GM18517 (cell line): ENCODE measurements around the gene NFYC.
"Not testable (repeated sequence)": the region's sequence is repeated elsewhere in the genome, so short reads cannot be mapped to it uniquely, and the experiment has no call there.

ENCODE experiments used
- ATAC-seq: cut with Tn5 transposase; IDR thresholded peaks from one replicate; pipeline ENCODE4 v1.9.1; 2021; ENCODE audit warnings: mild to moderate bottlenecking, moderate library complexity; ENCODE audit not compliant: unreplicated experiment

Gene NFYC

DNA sequence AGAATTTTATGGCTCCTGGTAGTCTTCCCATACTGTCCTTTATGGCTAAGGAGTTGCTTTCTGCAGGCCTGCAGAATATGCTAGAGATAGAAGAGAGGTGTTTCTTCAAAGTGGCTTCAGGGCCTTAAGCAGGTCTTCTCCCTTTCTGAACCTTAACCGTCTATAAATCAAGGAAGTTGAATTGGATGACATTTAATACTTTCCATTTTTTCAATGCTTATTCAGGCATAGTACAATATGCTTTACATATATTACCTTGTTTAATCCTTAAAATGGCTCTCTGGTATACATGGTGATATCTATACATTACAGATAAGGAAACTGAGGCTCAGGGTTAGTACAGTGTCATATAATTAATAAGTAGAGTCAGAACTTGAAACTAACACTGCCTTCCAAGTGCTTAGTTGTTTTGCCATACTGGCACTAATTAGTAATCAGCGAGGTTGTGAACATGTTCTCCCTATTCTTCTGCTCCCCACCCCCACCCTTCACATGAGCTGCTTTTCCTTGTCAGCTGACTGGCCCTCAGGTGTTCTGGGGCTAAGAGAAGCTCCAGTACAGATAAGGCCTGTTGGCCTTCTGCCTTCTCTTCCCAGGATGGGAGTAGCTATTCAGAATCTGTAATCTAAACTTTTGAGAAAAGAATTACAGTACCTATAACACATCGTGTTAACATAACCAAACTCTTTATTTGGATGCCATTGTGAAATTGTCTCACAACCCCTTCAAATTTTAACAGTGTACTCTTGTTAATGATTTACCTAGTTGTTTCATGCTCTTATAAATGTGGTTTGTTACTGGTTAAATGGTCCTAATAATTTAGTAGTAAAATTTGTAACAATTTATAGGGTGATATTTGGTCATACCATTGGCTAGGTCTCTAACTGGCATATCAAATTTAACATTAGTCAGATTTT, 13.6 kb downstream of the NFYC start:
- no peak for ATAC-seq

GRCh38 chr1:40706626-40707025, 15.1 kb downstream of the NFYC start:
- no peak for ATAC-seq

DNA sequence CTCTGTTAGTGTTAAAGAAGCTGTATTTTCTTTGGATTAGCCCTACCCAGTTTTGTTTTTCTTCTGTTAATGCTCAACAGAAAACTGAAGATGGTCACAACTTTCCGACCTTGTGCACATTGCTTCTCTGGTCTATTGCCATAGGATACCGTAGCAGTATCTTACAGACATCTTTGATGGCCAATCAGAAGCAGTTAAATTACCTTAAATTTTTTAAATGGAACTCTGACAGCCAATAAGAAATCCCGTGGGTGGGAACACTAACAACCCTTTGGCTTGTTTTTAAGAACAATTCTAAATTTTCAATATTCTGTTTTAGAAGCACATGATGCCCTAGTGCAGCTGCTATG, 17.2 kb downstream of the NFYC start:
- ATAC-seq = peak; percentile 63

- ATAC-seq = peak; percentile 89
Observed at GRCh38 chr1:40709100-40709801, 17.7 kb downstream of the NFYC start.

DNA sequence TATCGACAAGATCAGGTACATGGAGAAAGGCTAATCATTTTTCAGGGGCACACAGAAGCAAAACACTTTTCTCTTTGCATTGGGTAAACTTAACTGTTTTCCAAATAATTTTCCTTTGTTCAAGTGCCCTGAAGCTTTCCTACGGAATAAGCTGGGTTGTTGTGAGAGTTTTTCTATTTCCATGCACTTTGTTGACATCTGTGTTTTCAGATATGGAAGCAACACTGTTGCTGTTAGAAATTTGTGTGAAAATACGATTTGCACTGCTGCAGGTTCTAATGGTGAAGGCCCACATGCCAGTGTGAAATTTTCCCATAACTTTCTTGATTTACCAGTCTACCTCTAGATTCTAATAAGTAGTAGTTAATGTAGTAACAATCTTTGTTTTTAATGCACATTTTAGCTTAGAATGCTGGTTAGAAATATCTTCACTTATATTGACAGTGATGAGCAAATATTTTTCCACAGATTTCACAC, 18.3 kb downstream of the NFYC start:
- ATAC-seq = no peak

DNA sequence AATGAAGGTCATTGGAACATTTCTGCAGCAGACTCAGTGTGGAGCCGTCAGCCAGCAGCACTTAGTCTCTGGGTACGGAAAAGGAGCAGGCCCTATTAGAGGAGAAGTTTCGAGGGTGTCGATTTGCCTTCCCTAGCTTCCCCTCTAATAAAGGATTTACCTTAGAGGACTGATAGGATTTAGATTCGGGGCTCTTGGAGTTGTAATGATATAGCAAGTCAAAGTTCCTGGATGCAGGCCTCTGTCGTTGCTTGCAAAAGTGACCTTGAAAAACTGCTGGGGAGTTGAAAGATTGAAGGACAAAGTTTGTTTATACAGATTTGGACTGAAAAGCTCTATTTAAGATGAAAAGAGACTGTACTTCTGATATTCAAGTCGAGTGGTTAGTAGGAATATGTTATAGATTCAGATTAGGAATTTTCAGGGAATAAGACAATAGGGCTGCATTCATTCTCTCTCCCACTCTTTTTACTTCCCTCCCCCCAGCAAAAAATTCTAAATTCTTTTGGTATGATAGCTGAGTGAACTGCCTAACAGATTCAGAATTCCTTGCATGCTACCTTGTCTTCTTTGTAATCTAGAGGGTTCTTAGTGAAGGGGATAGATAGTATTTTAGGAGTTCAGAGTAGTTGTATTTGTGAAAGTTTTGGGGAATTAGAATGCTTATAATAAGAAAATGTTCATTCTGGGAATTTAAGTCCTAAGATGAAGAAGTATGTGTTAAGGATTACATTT, 19.2 kb downstream of the NFYC start:
- no peak for ATAC-seq

DNA sequence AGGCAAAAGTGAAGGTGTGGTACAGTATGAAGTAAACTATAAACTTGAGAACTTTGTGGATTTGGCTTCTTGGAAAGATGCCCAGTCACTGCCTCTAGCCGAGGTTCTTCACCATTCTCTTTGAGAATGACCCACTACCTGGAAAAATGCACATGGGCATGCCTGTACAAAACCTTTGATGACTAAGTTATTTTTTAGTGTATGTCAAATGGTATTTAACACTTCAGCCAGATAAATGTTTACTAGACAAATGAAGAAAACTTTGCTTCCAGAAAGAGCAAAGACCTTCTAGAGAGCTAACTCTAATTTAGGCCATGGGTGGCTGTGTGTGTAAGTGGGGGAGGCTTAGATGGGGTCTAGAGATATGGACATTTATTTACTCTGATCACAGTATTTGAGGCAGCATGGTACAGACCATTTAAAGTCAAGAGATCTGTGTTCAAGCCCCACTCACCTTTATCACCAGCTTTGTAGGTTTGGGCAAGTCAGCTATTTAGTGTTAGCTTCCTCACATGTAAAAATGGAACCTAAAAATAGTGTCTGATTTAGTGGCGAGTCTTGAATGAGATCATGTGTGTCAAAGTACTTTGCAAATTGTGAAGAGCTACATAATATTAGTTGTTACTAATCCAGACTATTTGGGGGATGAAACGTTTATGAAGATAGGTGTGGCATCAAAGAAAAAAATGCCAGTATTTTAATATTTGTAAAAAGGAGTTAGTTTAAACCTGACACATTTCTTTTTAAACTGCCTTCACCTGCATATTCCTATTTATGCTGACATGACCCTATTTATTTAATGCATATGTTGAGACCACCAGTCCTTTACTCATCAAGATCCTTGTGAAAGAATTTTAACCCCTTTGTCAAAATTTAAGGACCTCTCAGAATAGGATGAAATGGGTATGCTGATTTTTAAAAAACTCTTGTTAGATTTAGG, 20.2 kb downstream of the NFYC start:
- no peak for ATAC-seq

DNA sequence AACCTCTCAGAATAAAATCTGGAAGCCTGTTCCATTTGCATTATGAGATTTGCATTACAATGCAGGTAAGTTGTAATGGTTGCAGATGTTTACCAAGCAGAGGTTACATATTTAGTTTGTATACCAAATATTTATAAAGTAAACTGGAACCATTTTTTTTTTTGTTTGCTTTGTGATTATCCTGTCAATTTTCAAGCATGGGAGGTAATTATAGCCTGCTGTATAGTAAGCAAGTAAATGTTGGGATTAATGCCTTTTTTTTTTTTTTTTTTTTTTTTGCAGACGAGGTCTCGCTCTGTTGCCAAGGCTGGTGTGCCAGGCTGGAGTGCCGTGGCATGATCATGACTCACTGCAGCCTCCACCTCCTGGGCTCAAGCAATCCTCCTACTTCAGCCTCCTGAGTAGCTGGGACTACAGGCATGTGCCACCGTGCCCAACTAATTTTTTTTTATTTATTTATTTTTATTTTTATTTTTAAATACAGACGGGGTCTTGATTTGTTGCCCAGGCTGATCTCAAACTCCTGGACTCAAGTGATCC, 21.0 kb downstream of the NFYC start:
- ATAC-seq = no peak

- no peak for ATAC-seq
Observed at GRCh38 chr1:40712997-40713396, 21.5 kb downstream of the NFYC start.

DNA sequence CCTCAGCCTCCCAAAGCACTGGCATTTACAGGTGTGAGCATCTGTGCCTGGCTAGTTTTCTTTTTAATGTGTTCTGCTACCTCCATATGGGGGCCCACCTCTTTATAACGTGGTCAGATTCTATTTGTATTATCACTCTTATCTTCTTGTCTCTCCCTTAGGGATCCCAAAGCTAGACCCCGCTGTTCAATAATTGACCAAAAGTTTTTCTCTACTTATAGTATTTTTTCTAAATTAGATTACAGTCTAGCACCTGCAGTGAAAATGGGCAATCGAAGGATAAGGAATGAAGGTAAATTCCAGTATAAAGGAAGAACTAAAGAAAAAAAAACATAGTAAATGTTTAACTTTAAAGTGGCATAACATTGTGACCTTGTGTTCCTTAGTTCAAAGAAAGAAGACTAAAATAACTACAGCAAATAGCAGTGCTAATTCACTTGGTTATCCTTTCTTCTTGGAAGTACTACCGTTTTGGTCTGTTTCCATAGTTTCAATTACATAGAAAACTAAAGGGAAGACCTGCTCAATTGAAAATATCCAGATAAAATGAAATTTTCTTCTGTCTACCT, 24.1 kb downstream of the NFYC start:
- no peak for ATAC-seq

- ATAC-seq = no peak
Observed at GRCh38 chr1:40717065-40717464, 25.6 kb downstream of the NFYC start.

GRCh38 chr1:40717955-40718354, 26.5 kb downstream of the NFYC start:
- ATAC-seq = no peak

- ATAC-seq = no peak
Observed at GRCh38 chr1:40720493-40720892, 29.0 kb downstream of the NFYC start.

DNA sequence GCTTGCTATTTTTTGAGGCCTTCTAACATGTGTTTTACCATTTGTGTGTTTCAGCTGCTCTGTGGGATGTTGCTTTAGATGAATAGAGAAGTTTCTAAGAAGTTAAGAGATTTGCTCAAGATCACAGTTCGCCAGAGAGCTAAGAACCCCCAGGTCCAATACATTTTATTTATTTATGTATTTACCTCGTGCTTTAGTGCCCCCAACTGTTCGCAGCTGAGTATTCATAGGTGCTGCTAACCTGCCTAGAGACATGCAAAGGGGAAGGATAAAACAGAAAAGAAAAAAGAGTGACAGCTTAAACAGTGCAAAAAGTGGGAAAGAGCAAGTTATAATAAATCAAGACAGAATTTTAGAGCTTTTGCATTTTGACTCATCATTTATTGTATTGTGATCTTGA, 31.1 kb downstream of the NFYC start:
- ATAC-seq = no peak

- no peak for ATAC-seq
Observed at GRCh38 chr1:40723196-40723955, 31.9 kb downstream of the NFYC start.

GRCh38 chr1:40727662-40728061, 36.2 kb downstream of the NFYC start:
- ATAC-seq = not testable (repeated sequence)

- not testable (repeated sequence) for ATAC-seq
Observed at GRCh38 chr1:40729316-40729862, 37.9 kb downstream of the NFYC start.

GRCh38 chr1:40732756-40733301, 41.3 kb downstream of the NFYC start:
- no peak for ATAC-seq
